ENCODE results near the gene ZNF181.

The ZNF181 gene

GRCh38 chr19:34759218-34759917, 25.3 kb downstream of the ZNF181 start:
- DNase-seq = no peak

GRCh38 chr19:34766386-34766785, 32.3 kb downstream of the ZNF181 start:
- DNase-seq = no peak

GRCh38 chr19:34767951-34768350, 33.9 kb downstream of the ZNF181 start:
- DNase-seq = no peak

GRCh38 chr19:34772697-34773554, 38.9 kb downstream of the ZNF181 start, which contains the start of gene ZNF599:
ZNF599 (minus strand) TSS chr19:34773215; CDS start chr19:34772841, 374 bp downstream.
- peak; percentile 96 for DNase-seq

GRCh38 chr19:34773555-34773864, 39.5 kb downstream of the ZNF181 start:
- DNase-seq = no peak

- no peak for DNase-seq
Measured at GRCh38 chr19:34774857-34775256, 40.8 kb downstream of the ZNF181 start.

GRCh38 chr19:34778342-34778741, 44.3 kb downstream of the ZNF181 start:
- DNase-seq = no peak

GRCh38 chr19:34779652-34780051, 45.6 kb downstream of the ZNF181 start:
- DNase-seq = no peak

GRCh38 chr19:34786236-34786635, 52.2 kb downstream of the ZNF181 start:
- no peak for DNase-seq

- no peak for DNase-seq
Measured at GRCh38 chr19:34787059-34787824, 53.2 kb downstream of the ZNF181 start.

- no peak for DNase-seq
Measured at GRCh38 chr19:34788074-34788473, 54.0 kb downstream of the ZNF181 start.

- no peak for DNase-seq
Measured at GRCh38 chr19:34793565-34793964, 59.5 kb downstream of the ZNF181 start.

- no peak for DNase-seq
Measured at GRCh38 chr19:34794066-34794960, 60.3 kb downstream of the ZNF181 start.

Measured in hematopoietic multipotent progenitor cell treated with erythropoietin and hydrocortisone succinate and interleukin-3 and kit ligand, for 4 days (in vitro differentiated cells).